ENCODE data around the gene SLC11A1. TPM values are rescaled to one million over a fixed set of nuclear protein-coding genes. Genes with fewer than 3 reads are reported as not detected.

SLC11A1 gene
- total and polyA plus RNA-seq, 2 experiments from 2014 or later, result 0.31 TPM; not detected in 1

DNA sequence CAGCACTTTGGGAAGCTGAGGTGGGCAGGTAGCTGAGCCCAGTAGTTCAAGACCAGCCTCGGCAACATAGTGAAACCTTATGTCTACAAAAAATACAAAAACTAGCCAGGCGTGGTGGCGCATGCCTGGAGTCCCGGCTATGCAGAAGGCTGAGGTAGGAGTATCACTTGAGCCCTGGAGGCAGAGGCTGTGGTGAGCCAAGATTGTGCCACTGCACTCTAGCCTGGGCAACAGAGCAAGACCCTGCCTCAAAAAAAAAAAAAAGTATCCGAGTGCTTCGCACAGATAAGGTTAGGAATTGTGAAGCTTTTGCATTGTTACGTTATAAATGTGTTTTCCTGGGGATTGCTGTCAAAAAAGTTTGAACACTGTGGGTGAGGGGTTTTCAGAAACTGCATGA, 21.7 kb downstream of the SLC11A1 start:
- no peaks in the 10 kb centered on the region for H4K20me1 ChIP-seq (replicated peaks; ENCODE audit: insufficient read depth)
- Mint-ChIP-seq H3K27me3 (ENCODE audit: insufficient read depth, low read depth, poor library complexity) (peaks cover 16% of the 10 kb centered on the region), H3K27ac (no peak overlapping the region), H3K9me3 (no peaks in the 10 kb centered on the region), H3K4me3 (no peak overlapping the region), H3K36me3 (ENCODE audit: low read depth) (peaks cover 12% of the 10 kb centered on the region), H3K4me1 (peaks cover 22% of the 10 kb centered on the region)
- ATAC-seq (no peak), DNase-seq (ENCODE audit: low spot score) (no peak)
- H3K4me3 ChIP-seq, result no peak overlapping the region
- no peaks in the 10 kb centered on the region for H3K9me2 ChIP-seq (ENCODE audit: insufficient read depth)
- H2AFZ ChIP-seq, result no peak overlapping the region
- no peaks in the 10 kb centered on the region for H3K36me3 ChIP-seq (ENCODE audit: insufficient read depth)
- no peaks in the 10 kb centered on the region for H3K79me2 ChIP-seq (replicated peaks; ENCODE audit: insufficient read depth)
- no peak overlapping the region for H3K4me2 ChIP-seq
- H3F3A ChIP-seq (replicated peaks; ENCODE audit: low read depth), result peaks cover 17% of the 10 kb centered on the region
- H3K27ac ChIP-seq (ENCODE audit: low read depth), result no peak overlapping the region
- no peak for TF ChIP-seq ZNF331 (CRISPR knock-in tag; IDR thresholded peaks at IDR 0.05; ENCODE audit: low read depth)
- TF ChIP-seq, protein P1, sequence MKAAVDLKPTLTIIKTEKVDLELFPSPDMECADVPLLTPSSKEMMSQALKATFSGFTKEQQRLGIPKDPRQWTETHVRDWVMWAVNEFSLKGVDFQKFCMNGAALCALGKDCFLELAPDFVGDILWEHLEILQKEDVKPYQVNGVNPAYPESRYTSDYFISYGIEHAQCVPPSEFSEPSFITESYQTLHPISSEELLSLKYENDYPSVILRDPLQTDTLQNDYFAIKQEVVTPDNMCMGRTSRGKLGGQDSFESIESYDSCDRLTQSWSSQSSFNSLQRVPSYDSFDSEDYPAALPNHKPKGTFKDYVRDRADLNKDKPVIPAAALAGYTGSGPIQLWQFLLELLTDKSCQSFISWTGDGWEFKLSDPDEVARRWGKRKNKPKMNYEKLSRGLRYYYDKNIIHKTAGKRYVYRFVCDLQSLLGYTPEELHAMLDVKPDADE (IDR thresholded peaks at IDR 0.05), result no peak
- TF ChIP-seq POLR2AphosphoS5 (IDR thresholded peaks at IDR 0.05; ENCODE audit: low read depth), result no peak
- no peak for TF ChIP-seq JUNB (IDR thresholded peaks at IDR 0.05; ENCODE audit: unreplicated experiment)
- TF ChIP-seq, protein P2, sequence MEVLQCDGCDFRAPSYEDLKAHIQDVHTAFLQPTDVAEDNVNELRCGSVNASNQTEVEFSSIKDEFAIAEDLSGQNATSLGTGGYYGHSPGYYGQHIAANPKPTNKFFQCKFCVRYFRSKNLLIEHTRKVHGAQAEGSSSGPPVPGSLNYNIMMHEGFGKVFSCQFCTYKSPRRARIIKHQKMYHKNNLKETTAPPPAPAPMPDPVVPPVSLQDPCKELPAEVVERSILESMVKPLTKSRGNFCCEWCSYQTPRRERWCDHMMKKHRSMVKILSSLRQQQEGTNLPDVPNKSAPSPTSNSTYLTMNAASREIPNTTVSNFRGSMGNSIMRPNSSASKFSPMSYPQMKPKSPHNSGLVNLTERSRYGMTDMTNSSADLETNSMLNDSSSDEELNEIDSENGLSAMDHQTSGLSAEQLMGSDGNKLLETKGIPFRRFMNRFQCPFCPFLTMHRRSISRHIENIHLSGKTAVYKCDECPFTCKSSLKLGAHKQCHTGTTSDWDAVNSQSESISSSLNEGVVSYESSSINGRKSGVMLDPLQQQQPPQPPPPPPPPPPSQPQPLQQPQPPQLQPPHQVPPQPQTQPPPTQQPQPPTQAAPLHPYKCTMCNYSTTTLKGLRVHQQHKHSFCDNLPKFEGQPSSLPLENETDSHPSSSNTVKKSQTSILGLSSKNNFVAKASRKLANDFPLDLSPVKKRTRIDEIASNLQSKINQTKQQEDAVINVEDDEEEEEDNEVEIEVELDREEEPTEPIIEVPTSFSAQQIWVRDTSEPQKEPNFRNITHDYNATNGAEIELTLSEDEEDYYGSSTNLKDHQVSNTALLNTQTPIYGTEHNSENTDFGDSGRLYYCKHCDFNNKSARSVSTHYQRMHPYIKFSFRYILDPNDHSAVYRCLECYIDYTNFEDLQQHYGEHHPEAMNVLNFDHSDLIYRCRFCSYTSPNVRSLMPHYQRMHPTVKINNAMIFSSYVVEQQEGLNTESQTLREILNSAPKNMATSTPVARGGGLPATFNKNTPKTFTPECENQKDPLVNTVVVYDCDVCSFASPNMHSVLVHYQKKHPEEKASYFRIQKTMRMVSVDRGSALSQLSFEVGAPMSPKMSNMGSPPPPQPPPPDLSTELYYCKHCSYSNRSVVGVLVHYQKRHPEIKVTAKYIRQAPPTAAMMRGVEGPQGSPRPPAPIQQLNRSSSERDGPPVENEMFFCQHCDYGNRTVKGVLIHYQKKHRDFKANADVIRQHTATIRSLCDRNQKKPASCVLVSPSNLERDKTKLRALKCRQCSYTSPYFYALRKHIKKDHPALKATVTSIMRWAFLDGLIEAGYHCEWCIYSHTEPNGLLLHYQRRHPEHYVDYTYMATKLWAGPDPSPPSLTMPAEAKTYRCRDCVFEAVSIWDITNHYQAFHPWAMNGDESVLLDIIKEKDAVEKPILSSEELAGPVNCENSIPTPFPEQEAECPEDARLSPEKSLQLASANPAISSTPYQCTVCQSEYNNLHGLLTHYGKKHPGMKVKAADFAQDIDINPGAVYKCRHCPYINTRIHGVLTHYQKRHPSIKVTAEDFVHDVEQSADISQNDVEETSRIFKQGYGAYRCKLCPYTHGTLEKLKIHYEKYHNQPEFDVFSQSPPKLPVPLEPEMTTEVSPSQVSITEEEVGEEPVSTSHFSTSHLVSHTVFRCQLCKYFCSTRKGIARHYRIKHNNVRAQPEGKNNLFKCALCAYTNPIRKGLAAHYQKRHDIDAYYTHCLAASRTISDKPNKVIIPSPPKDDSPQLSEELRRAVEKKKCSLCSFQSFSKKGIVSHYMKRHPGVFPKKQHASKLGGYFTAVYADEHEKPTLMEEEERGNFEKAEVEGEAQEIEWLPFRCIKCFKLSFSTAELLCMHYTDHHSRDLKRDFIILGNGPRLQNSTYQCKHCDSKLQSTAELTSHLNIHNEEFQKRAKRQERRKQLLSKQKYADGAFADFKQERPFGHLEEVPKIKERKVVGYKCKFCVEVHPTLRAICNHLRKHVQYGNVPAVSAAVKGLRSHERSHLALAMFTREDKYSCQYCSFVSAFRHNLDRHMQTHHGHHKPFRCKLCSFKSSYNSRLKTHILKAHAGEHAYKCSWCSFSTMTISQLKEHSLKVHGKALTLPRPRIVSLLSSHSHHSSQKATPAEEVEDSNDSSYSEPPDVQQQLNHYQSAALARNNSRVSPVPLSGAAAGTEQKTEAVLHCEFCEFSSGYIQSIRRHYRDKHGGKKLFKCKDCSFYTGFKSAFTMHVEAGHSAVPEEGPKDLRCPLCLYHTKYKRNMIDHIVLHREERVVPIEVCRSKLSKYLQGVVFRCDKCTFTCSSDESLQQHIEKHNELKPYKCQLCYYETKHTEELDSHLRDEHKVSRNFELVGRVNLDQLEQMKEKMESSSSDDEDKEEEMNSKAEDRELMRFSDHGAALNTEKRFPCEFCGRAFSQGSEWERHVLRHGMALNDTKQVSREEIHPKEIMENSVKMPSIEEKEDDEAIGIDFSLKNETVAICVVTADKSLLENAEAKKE (CRISPR knock-in tag; IDR thresholded peaks at IDR 0.05), result no peak
- TF ChIP-seq ZNF114 (CRISPR knock-in tag; IDR thresholded peaks at IDR 0.05), result no peak
- no peak for TF ChIP-seq STAT1 (IDR thresholded peaks at IDR 0.05; ENCODE audit: unreplicated experiment)
- TF ChIP-seq CREB1 (CRISPR knock-in tag; IDR thresholded peaks at IDR 0.05; ENCODE audit: low read depth), result no peak
- TF ChIP-seq, protein P3, sequence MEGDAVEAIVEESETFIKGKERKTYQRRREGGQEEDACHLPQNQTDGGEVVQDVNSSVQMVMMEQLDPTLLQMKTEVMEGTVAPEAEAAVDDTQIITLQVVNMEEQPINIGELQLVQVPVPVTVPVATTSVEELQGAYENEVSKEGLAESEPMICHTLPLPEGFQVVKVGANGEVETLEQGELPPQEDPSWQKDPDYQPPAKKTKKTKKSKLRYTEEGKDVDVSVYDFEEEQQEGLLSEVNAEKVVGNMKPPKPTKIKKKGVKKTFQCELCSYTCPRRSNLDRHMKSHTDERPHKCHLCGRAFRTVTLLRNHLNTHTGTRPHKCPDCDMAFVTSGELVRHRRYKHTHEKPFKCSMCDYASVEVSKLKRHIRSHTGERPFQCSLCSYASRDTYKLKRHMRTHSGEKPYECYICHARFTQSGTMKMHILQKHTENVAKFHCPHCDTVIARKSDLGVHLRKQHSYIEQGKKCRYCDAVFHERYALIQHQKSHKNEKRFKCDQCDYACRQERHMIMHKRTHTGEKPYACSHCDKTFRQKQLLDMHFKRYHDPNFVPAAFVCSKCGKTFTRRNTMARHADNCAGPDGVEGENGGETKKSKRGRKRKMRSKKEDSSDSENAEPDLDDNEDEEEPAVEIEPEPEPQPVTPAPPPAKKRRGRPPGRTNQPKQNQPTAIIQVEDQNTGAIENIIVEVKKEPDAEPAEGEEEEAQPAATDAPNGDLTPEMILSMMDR (conservative IDR thresholded peaks at IDR 0.05; ENCODE audit: low read depth in 2 of 2), result no peak
- no peak for TF ChIP-seq EZH2 (IDR thresholded peaks at IDR 0.05; ENCODE audit: low read depth, unreplicated experiment)
- TF ChIP-seq EZH2phosphoT487 (IDR thresholded peaks at IDR 0.05; ENCODE audit: unreplicated experiment), result no peak
- TF ChIP-seq NANOG (IDR thresholded peaks at IDR 0.05; ENCODE audit: borderline replicate concordance), result no peak
- TF ChIP-seq, protein P4, sequence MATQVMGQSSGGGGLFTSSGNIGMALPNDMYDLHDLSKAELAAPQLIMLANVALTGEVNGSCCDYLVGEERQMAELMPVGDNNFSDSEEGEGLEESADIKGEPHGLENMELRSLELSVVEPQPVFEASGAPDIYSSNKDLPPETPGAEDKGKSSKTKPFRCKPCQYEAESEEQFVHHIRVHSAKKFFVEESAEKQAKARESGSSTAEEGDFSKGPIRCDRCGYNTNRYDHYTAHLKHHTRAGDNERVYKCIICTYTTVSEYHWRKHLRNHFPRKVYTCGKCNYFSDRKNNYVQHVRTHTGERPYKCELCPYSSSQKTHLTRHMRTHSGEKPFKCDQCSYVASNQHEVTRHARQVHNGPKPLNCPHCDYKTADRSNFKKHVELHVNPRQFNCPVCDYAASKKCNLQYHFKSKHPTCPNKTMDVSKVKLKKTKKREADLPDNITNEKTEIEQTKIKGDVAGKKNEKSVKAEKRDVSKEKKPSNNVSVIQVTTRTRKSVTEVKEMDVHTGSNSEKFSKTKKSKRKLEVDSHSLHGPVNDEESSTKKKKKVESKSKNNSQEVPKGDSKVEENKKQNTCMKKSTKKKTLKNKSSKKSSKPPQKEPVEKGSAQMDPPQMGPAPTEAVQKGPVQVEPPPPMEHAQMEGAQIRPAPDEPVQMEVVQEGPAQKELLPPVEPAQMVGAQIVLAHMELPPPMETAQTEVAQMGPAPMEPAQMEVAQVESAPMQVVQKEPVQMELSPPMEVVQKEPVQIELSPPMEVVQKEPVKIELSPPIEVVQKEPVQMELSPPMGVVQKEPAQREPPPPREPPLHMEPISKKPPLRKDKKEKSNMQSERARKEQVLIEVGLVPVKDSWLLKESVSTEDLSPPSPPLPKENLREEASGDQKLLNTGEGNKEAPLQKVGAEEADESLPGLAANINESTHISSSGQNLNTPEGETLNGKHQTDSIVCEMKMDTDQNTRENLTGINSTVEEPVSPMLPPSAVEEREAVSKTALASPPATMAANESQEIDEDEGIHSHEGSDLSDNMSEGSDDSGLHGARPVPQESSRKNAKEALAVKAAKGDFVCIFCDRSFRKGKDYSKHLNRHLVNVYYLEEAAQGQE (IDR thresholded peaks at IDR 0.05; ENCODE audit: unreplicated experiment), result no peak
- peaks cover 27% of the 10 kb centered on the region for H3K4me1 ChIP-seq (ENCODE audit: insufficient read depth)
- peaks cover 7% of the 10 kb centered on the region for H3K27me3 ChIP-seq (ENCODE audit: insufficient read depth)

Measured in GM23338 (cell line).